H9 (cell line): Measurements from ENCODE around the gene HIPK4. TPM values are rescaled to one million over a fixed set of nuclear protein-coding genes. Genes with fewer than 3 reads are reported as not detected.

ENCODE experiments used
- DNase-seq: peaks from one replicate; pipeline ENCODE4 v3.0.0-alpha.2; 2017
- H2AFZ ChIP-seq: one replicate; pipeline ENCODE4 v1.6.1; 2013; ENCODE audit warnings: mild to moderate bottlenecking, low read length, control low read depth, moderate library complexity
- H2AK5ac ChIP-seq: 2 replicates; pipeline ENCODE4 v1.6.1; 2013; ENCODE audit warnings: low read length, control low read depth, mixed read lengths; ENCODE audit not compliant: insufficient read length
- H2BK120ac ChIP-seq: one replicate; pipeline ENCODE4 v1.6.1; 2013; ENCODE audit warnings: low read depth, mild to moderate bottlenecking, low read length, control low read depth, inconsistent platforms; ENCODE audit not compliant: poor library complexity, severe bottlenecking
- H2BK12ac ChIP-seq: 2 replicates; pipeline ENCODE4 v1.6.1; 2013; ENCODE audit warnings: low read length, control low read depth, mixed read lengths, low read depth; ENCODE audit not compliant: insufficient read length
- H2BK15ac ChIP-seq: 2 replicates; pipeline ENCODE4 v1.6.1; 2013; ENCODE audit warnings: low read depth, low read length, control low read depth
- H2BK20ac ChIP-seq: one replicate; pipeline ENCODE4 v1.6.1; 2013; ENCODE audit warnings: low read depth, mild to moderate bottlenecking, low read length, control low read depth, inconsistent platforms; ENCODE audit not compliant: poor library complexity, severe bottlenecking
- H2BK5ac ChIP-seq: 2 replicates; pipeline ENCODE4 v1.6.1; 2013; ENCODE audit warnings: low read length, control low read depth, mixed read lengths; ENCODE audit not compliant: insufficient read length
- H3K14ac ChIP-seq: 2 replicates; pipeline ENCODE4 v1.6.1; 2013; ENCODE audit warnings: low read length, control low read depth; ENCODE audit not compliant: insufficient read depth
- H3K18ac ChIP-seq: 2 replicates; pipeline ENCODE4 v1.6.1; 2013; ENCODE audit warnings: low read depth, mild to moderate bottlenecking, mixed read lengths, low read length, control low read depth; ENCODE audit not compliant: insufficient read length
- H3K23ac ChIP-seq: 2 replicates; pipeline ENCODE4 v1.6.1; 2013; ENCODE audit warnings: low read length, control low read depth, mixed read lengths, low read depth; ENCODE audit not compliant: insufficient read length
- H3K23me2 ChIP-seq: 2 replicates; pipeline ENCODE4 v1.6.1; 2013; ENCODE audit warnings: low read depth, mild to moderate bottlenecking, mixed read lengths, low read length, control low read depth; ENCODE audit not compliant: insufficient read length, poor library complexity, severe bottlenecking
- H3K27ac ChIP-seq: 2 replicates; pipeline ENCODE4 v1.5.1; 2013; ENCODE audit warnings: low read length, control low read depth, mixed read lengths, low read depth; ENCODE audit not compliant: insufficient read length
- H3K27me3 ChIP-seq: 2 replicates; pipeline ENCODE4 v1.6.1; 2013; ENCODE audit warnings: low read length, control low read depth, inconsistent platforms; ENCODE audit not compliant: insufficient read depth
- H3K4ac ChIP-seq: 2 replicates; pipeline ENCODE4 v1.6.1; 2013; ENCODE audit warnings: low read depth, mild to moderate bottlenecking, control low read depth, inconsistent platforms, low read length, moderate library complexity
- H3K4me1 ChIP-seq: 2 replicates; pipeline ENCODE4 v1.6.1; 2013; ENCODE audit warnings: low read length, control low read depth, inconsistent platforms; ENCODE audit not compliant: insufficient read depth
- H3K4me2 ChIP-seq: 2 replicates; pipeline ENCODE4 v1.6.1; 2013; ENCODE audit warnings: low read length, control low read depth, mixed read lengths; ENCODE audit not compliant: insufficient read length, insufficient read depth
- H3K56ac ChIP-seq: 2 replicates; pipeline ENCODE4 v1.6.1; 2013; ENCODE audit warnings: low read depth, mild to moderate bottlenecking, mixed read lengths, low read length, control low read depth; ENCODE audit not compliant: insufficient read length
- H3K79me1 ChIP-seq: 2 replicates; pipeline ENCODE4 v1.6.1; 2013; ENCODE audit warnings: low read depth, mild to moderate bottlenecking, moderate library complexity, low read length, control low read depth, inconsistent platforms; ENCODE audit not compliant: insufficient read depth, poor library complexity, severe bottlenecking
- H3K79me2 ChIP-seq: 2 replicates; pipeline ENCODE4 v1.6.1; 2013; ENCODE audit warnings: low read length, control low read depth, inconsistent platforms; ENCODE audit not compliant: insufficient read depth
- H3K9ac ChIP-seq: 2 replicates; pipeline ENCODE4 v1.6.1; 2013; ENCODE audit warnings: low read length, control low read depth, mixed read lengths; ENCODE audit not compliant: insufficient read length; ENCODE audit errors: extremely low read depth
- H3K9me3 ChIP-seq: one replicate; pipeline ENCODE4 v1.6.1; 2013; ENCODE audit warnings: low read depth, low read length, inconsistent platforms; ENCODE audit not compliant: control insufficient read depth
- H3T11ph ChIP-seq: one replicate; pipeline ENCODE4 v1.6.1; 2013; ENCODE audit warnings: mild to moderate bottlenecking, low read length, control low read depth, inconsistent platforms
- H4K20me1 ChIP-seq: one replicate; pipeline ENCODE4 v1.6.1; 2013; ENCODE audit not compliant: control insufficient read depth, insufficient read length, insufficient read depth
- H4K5ac ChIP-seq: 2 replicates; pipeline ENCODE4 v1.6.1; 2013; ENCODE audit warnings: low read depth, mild to moderate bottlenecking, mixed read lengths, low read length, control low read depth; ENCODE audit not compliant: insufficient read length
- H4K8ac ChIP-seq: replicated peaks from 2 replicates; pipeline ENCODE4 v1.6.1; 2013; ENCODE audit warnings: low read length, control low read depth, mixed read lengths, low read depth; ENCODE audit not compliant: insufficient read length
- H4K91ac ChIP-seq: 2 replicates; pipeline ENCODE4 v1.6.1; 2013; ENCODE audit warnings: low read depth, mild to moderate bottlenecking, moderate library complexity, mixed read lengths, low read length, control low read depth; ENCODE audit not compliant: insufficient read length
- H3K27ac Mint-ChIP-seq, 3 experiments: 2 replicates in 2 of 3; 3 replicates in 1 of 3; pipeline ENCODE4 v1.8.0; 2020 to 2021; ENCODE audit warnings: mixed read lengths in 3 of 3, mild to moderate bottlenecking in 1 of 3, moderate library complexity in 1 of 3
- H3K27me3 Mint-ChIP-seq: 2 replicates; pipeline ENCODE4 v1.8.0; 2021; ENCODE audit warnings: low read depth, mild to moderate bottlenecking, moderate library complexity, mixed read lengths
- H3K36me3 Mint-ChIP-seq, 3 experiments: 2 replicates in 2 of 3; 3 replicates in 1 of 3; pipeline ENCODE4 v1.8.0; 2020 to 2021; ENCODE audit warnings: low read depth in 3 of 3, mixed read lengths in 3 of 3; ENCODE audit not compliant: insufficient read depth in 1 of 3
- H3K4me1 Mint-ChIP-seq, 2 experiments: 2 replicates each; pipeline ENCODE4 v1.8.0; 2020; ENCODE audit warnings: mixed read lengths in 2 of 2
- H3K4me3 Mint-ChIP-seq, 2 experiments: 2 replicates in 1 of 2; 3 replicates in 1 of 2; pipeline ENCODE4 v1.8.0; 2020 to 2021; ENCODE audit warnings: mild to moderate bottlenecking in 2 of 2, mixed read lengths in 2 of 2, moderate library complexity in 1 of 2
- H3K9me3 Mint-ChIP-seq, 2 experiments: 2 replicates in 1 of 2; 3 replicates in 1 of 2; pipeline ENCODE4 v1.8.0; 2020; ENCODE audit warnings: mild to moderate bottlenecking in 2 of 2, mixed read lengths in 2 of 2, moderate library complexity in 1 of 2
- WGBS: extraction: QIAGEN DNeasy Blood & Tissue Kit; methylation state at CpG from one replicate; pipeline ENCODE4 v1.1.7; 2013; ENCODE audit warnings: missing lambda C conversion rate, low lambda C conversion rate, mixed read lengths; ENCODE audit not compliant: insufficient read length; ENCODE audit errors: extremely low coverage; 5-methylcytosine and 5-hydroxymethylcytosine counted together
- total RNA-seq: library from RNA; stranded (reverse); gene quantifications from 2 replicates; pipeline ENCODE4 v1.2.1, GENCODE V29; 2021
- TF ChIP-seq, protein P1 (sequence below): fragments of 200-600 bp; sonication (generic); conservative IDR thresholded peaks from 3 replicates; pipeline ENCODE4 v1.8.0; 2021; ENCODE audit warnings: antibody characterized with exemption, mild to moderate bottlenecking

HIPK4 gene
- total RNA-seq, 1 experiment from 2014 or later, result 0.15 TPM

- H3K79me1 ChIP-seq, result no peaks in the 10 kb centered on the region
- H2BK12ac ChIP-seq, result no peak overlapping the region
- TF ChIP-seq, protein P1, sequence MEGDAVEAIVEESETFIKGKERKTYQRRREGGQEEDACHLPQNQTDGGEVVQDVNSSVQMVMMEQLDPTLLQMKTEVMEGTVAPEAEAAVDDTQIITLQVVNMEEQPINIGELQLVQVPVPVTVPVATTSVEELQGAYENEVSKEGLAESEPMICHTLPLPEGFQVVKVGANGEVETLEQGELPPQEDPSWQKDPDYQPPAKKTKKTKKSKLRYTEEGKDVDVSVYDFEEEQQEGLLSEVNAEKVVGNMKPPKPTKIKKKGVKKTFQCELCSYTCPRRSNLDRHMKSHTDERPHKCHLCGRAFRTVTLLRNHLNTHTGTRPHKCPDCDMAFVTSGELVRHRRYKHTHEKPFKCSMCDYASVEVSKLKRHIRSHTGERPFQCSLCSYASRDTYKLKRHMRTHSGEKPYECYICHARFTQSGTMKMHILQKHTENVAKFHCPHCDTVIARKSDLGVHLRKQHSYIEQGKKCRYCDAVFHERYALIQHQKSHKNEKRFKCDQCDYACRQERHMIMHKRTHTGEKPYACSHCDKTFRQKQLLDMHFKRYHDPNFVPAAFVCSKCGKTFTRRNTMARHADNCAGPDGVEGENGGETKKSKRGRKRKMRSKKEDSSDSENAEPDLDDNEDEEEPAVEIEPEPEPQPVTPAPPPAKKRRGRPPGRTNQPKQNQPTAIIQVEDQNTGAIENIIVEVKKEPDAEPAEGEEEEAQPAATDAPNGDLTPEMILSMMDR, result no peak
- H3K14ac ChIP-seq, result no peak overlapping the region; the same call in 1 of the 2 replicates
- no peak overlapping the region for H3K23ac ChIP-seq
- H2BK120ac ChIP-seq, result no peak overlapping the region
- H3K18ac ChIP-seq, result no peak overlapping the region
- no peak overlapping the region for H2AK5ac ChIP-seq
- no CpG with 5 or more reads among the region's 9 CpGs for WGBS
- no peak overlapping the region for H4K8ac ChIP-seq
- H4K5ac ChIP-seq, result no peak overlapping the region
- H3K79me2 ChIP-seq, result no peaks in the 10 kb centered on the region; the same call in 1 of the 2 replicates
- no peak overlapping the region for H2AFZ ChIP-seq
- no peak overlapping the region for H2BK20ac ChIP-seq
- H3K9me3 Mint-ChIP-seq, result no peaks in the 10 kb centered on the region
- no peak overlapping the region for H4K91ac ChIP-seq
- no peaks in the 10 kb centered on the region for H3K23me2 ChIP-seq
- H3K9me3 ChIP-seq, result no peaks in the 10 kb centered on the region
- no peak overlapping the region for H2BK5ac ChIP-seq
- H3K4me3 Mint-ChIP-seq, result no peak overlapping the region
- no peak overlapping the region for H3K27ac ChIP-seq
- H3K4ac ChIP-seq, result no peak overlapping the region
- H4K20me1 ChIP-seq, result no peaks in the 10 kb centered on the region
- no peak overlapping the region for H3K56ac ChIP-seq
- H3K9ac ChIP-seq, result no peak overlapping the region
- no peaks in the 10 kb centered on the region for H3K4me1 ChIP-seq
- H3K27ac Mint-ChIP-seq, result peak overlapping the region in 2 of 3 experiments; percentile 24 to 56; a peak in 2 of 7 replicates
- H2BK15ac ChIP-seq, result no peak overlapping the region
- H3K4me2 ChIP-seq, result no peak overlapping the region
- H3K4me1 Mint-ChIP-seq, result no peaks in the 10 kb centered on the region; a peak in 1 of 4 replicates
- H3K27me3 ChIP-seq, result no peaks in the 10 kb centered on the region
- H3K36me3 Mint-ChIP-seq, result peaks cover 0 to 13% (median 11%) of the 10 kb centered on the region in 3 experiments; a peak in 5 of 7 replicates
- no peak overlapping the region for H3T11ph ChIP-seq
- H3K27me3 Mint-ChIP-seq, result no peaks in the 10 kb centered on the region
- no peak for DNase-seq
Measured at GRCh38 chr19:40341601-40342482, 48.1 kb downstream of the HIPK4 start.
